Left forelimb (tissue), 1 donor: Measurements from ENCODE around the gene DACH1.

Source experiments
- DNase-seq: peaks from one replicate; pipeline ENCODE4 v3.0.0-alpha.2; 2018; ENCODE audit warnings: low spot score

The DACH1 gene

DNA sequence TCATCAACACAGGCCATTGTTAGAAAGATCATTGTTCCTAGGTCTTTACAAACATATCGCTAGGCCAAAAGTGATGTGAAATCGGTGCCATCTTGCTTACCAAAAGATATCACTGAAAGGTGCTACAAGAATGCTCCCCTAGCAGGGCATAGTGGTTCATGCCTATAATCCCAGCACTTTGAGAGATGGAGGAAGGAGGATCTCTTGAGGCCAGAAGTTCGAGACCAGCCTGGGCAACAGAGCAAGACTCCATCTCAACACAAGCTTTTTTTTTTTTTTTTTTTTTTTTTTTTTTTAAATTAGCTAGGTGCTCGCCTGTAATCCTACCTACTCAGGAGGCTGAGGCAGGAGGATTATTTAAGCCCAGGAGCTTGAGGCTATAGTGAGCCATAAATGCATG, 92.1 kb downstream of the DACH1 start:
- no peak for DNase-seq

DNA sequence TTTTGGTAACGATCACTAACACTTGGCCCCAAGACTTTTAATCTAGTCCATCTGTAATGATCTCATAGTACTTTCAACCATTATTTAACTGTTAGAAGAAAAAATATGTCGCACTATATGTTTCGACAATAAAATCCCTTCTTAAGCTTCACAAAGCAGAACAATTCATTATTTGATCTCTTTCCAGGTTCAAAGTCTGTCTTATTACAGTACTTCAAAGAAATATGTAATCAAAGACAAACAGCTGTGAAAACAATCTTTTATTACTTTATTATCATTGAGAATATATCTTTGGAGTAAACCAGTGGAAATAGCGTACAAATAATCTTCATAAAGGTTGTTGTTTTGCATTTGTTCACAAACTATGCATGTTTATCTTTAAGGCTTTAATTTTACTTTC, 93.5 kb downstream of the DACH1 start:
- no peak for DNase-seq

DNA sequence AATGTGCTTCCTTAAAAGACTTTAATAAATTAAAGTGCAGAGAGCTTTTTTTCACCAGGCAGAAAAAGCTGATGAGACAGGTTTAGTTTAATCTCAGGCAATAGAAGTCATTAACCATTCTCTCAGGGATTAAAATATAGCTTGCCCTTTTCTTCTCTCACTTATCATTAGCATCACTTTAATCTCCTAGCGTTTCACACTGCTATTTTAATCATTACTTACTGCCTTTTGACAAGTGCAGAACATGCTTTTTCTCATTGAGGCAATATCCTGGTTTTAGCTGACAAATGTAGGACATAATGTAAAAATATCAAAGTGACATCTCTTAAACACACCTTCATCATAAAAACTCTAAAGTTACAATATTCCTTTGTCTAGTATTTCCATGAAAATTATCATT, 94.6 kb downstream of the DACH1 start:
- no peak for DNase-seq

DNA sequence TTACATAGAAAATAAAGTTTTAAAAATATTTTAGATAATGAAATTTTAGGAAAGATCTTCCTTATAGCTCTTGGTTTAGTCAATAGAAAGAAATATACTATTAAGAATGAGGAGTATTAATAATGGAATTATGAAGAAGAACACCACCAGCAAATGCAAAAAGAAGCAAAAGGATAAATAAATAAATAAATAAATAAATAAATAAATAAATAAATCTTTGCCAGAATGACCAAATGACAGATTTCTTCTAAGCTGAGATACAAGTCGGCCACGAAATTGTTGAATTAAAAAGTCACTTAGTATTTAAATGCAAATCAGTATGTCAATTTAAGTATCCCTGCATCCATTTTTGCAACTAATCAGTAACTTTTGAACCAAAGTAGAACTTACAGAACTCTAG, 95.9 kb downstream of the DACH1 start:
- no peak for DNase-seq

DNA sequence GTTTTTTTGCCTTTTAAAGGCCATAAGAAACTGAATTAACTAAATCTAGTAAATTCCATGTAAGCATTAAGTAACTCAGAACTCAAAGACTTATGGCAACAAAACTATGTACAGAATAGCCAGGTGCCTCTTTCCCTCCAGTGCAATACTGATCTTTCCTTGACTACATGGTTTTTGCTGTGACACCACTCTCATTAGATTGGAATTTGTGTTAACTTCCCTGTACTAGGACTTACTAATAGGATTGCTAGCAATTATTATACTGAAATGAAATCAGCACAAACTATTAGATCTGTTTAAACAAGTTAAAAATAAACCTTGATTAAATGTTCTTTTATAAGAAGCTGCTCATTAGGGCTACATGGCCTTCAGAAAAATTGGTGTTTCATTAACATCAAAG, 96.3 kb downstream of the DACH1 start:
- no peak for DNase-seq

DNA sequence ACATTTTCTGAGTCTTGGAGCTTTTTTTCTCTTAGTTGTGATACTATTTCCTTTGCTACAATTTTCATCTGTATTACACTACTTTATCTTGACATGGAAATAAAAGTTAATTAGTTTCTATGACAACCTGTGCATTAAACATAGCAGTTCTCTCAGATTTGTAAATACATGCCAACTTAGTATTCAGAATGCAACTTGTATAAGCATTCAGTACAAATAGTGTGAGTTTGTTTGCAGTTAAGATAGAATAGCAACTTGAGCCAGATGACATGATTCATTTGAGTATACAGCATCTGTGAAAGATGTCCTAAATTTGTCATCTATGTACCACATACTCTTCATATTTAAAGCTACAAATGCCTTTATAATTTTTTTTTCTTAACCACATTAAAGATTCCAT, 98.1 kb downstream of the DACH1 start:
- DNase-seq: no peak

DNA sequence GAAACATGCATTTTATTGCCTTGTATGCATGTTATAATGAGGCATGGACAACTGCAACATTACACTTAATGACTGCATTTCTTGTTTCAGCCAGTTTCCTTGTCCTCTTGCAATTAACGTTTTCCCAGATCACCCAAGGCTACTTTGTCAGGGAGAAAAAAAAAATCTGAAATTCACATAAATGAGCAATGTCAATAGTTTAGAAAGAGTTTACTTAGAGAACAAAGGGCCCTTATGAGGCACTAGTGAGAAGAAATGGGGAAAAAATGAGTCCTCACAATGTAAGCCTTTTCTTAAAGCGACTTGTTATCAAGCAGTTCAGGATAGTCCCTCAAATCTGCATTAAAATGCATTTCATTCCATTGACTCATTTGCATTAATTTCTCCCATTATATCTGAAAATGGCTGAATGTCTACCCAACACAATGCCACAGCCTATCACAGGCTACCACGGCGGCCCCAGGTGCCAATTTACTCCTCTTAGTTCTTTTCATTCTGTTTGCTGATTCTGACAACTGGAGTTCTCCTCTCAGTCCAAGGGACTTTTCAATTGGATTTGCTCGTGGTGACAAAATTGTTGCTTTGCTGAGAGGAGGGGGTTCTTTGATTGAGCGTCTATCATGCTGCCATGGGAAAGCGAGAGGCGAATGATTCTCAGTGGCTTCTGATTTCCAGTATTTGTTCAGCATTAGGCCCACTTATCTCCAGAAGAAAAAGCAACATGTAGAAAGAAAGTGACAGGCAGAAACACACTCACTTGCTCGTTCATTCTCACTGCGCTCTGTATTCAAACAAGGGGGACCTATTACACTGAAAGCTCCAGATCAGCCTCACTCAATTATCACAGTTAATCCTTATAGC, 107.1 kb downstream of the DACH1 start:
- DNase-seq: no peak

DNA sequence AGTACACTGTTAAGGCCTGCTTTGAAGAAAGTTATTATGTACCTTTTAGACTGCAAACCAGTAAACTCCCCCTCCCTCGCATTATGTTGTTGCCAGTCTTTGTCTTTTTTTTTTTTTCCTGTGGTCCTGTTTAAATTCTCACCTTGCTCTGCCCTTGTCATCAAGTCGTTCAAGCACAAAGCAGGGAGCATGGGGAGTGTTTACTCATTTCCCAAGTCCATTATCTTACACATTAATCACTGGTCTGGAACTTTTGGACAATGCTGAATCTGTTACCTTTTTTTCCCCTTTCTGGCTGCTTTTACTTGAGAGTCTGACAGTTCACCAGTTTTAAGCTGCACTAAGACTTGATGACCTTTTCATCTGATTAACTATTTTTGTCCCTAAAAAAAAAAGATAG, 108.2 kb downstream of the DACH1 start:
- no peak for DNase-seq

DNA sequence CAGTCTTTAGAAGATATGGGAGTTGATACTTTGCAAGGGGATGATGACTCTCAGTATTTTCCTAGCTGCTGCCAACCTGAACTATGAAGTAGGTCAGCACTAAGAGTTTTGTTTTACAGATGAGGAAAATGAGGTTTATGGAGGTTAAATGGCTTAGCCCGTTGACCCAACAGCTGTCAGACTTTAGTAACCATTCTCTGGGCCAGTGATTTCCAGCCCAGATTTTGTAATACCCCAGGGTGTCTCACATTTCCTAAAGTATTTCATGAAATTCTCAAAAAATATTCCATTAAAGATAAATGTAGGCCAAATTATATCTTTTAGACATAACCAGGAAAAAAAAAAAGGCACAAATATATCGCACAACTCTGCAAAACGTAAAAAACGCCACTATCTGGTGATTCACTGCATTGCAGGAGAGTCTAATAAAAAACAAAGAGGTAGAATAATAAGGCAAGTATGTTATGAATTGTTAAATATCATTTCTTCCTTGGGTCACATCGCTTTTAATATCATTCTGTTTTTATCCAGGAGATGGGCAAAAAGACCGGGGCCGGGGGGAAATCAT, 112.5 kb downstream of the DACH1 start:
- no peak for DNase-seq

DNA sequence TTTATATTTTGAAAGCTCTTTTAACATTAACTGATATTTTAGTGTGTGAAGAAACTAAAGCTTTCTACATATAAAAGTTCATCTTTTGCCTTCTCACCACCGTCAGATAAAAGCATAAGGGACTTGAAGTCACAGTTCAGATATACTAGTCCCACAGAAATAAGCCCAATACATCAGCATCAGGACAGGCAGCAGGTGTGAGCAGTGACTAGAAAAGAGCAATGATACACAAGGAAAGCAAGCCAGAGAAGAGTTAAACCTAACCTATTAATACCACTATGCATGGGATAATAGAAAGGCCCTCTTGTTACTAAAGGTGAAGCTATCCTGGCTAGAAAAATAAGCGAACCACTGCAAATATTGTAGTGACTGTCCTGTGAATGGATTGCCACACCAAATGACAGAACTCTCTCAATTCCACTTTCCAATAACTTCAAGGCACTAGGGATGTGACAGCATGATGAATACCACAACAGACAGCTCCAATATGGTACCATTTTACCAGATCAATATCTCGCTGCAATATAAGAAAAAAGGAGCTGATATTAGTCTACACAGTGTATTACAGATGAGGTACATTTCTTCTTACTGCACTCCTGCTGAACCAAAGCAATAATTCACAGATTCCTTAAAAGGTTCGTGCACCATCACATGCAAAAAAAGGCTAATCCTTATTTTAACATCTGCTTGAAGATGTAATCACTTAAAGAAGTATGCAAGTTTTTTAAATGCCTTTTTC, 114.1 kb downstream of the DACH1 start:
- DNase-seq: no peak

DNA sequence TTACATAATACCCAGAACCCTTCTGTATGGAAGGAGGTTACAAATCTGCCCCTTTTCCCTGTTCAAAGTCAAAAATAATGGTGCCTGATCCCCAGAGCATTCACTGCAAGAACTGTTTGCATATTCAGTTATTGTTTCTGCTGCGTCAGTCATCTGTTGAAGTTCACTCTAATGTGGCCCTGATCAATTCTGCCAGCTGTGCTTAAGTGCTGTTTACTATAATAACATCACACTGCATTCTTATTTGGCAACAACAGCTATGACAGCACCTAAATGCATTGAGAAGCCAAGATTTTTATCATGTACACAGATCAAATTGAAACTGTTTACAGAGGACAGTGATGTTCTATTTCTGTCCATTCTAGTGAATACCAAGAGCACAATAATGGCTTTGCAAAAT, 115.9 kb downstream of the DACH1 start:
- DNase-seq: no peak

DNA sequence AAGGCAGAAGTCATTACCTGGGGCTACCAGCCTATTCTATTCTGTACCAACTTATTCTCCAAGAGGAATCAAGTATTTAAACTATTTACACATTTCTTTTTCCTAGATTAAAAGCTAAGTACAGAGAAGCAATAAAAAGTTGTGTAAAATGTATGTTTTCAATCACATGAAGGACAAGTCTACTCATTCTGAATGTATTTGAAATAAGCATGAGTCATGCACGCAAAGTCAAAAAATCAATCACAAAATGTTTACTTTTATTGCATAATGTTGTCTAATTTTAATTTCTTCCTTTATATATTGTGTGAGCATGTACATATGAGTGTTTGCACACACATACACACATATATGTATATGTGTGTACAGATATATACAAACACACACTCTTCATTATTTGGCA, 136.7 kb downstream of the DACH1 start:
- no peak for DNase-seq

DNA sequence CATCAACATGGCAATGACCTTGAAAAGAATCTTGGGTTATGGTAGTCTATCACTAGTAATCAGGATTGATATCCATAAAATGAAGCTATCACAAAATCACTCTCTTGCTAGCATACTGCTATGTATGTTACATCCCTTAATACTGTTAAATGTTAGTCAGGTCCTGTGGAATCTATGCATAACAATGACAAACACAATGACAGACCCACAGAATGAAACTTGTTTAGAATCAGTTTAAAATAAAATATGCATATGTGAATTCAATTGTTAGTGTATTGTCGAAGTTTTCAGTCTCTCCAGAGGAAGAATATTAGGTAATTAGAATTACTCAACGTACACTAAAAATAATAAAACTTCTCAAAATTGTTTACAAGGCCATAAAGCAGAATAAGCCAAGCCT, 137.6 kb downstream of the DACH1 start:
- DNase-seq: no peak

DNA sequence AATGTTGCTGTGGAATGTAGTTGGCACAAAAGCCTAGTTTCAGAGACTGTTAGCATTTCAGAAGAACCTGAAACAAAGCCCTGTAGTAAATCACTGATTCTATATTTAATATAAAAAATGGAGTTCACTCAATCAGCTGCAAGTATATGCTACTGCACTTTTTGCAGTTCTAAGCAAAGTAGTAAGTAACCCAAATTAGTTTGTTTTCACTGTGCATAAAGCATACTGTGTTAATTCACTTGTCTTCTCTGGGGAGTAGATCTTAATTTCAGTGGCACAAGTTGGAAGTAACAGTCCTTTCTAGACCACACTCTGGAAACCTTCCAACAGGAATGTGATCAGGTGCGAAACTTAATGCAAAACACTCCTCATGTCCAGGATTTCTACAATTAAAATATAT, 139.3 kb downstream of the DACH1 start:
- DNase-seq: no peak

DNA sequence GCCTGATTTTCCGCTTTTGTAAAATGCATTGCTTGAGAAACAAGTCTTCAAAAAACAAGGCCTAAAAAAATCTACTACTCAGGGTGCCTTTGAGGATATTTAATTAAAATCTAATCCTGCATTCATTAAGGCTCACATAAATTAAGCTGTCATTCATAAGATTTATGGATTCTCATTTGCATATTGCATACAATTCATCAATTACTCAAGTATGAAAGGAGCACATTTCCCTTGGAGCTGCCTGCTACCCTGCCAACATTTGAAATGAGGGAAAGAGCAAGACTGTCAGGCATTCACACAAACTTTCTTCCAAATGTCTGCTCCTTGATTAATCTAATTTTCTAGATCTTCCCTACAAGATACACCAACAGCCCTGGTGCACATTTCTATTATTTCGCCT, 140.0 kb downstream of the DACH1 start:
- no peak for DNase-seq

DNA sequence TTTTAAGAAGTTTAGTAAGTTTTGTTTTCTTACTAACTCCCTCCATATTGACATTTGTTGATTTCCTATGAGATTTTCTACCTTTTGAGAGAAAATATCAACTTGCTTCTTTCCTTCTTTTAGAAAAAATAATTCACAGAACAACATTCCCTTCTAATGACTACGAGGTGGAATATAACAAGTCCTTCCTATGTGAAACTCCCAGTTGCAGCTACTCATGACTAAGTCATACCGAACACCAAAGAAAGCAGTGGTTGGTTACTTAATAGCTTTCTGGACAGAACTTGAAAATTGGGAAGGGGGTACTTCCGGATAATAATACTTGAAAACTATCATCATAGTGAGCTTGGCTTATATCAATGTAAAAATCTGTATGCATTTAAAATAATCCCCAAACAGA, 144.8 kb downstream of the DACH1 start:
- no peak for DNase-seq

DNA sequence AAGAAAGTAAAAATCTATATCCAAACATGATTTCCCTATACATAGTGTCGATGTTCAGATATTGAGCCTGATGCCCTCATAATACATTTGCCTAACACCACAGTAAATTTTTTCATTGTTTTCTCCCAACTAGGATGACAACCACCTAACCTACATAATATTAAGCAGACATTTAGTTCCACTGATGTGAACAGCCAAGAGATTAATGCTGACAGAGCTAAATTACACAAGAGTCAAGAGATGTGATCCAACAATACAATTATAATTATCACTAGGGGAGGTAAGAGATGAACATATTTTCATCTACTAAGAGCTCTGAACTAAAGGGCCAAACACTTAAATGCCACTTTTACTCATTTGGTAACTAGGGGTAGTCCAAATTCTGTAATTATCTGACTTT, 145.9 kb downstream of the DACH1 start:
- no peak for DNase-seq

DNA sequence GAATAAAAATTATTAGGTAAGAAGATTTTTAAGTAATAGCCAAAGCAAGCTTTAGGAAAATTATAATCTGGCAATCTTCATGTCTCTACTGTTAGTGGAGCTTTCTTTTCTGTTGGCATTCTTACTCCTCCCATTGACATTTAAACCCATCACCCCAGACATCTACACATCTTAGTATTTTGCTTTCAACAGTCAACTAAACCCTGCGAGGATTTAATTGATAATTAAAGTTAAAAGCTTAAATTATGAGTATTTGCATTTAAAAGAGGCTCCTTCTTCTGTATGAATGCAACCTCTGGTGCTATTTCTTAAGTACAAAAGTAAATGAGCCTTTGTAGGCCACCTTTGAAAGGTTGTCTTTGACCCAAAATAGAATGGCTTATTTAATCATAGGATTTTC, 148.1 kb downstream of the DACH1 start:
- DNase-seq: no peak

DNA sequence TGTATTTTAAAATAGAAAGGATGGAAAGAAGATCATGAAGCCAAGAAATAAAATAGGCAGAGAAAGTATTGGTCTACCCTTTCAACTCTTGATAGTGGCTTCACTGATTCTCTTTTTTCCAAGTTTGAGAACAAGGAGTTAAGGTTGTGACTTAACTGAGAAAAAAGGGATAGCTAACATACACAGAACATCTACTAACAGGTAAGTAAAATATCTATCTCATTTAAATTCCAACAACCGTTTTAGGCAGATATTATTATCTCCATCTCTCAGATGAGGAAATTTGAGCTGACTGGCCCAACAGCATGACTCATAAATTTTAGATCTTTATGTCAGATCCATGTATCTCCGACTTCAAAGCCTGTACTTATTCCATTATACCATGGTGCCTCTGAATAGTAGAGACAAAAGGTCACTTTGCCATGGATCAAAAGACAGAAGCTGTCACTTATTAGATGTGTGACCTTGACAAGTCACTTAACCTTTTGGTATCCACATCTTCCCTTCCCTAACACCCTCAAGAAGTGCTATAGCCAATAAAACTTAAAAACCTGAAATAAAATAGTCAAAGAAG, 152.1 kb downstream of the DACH1 start:
- DNase-seq: no peak

DNA sequence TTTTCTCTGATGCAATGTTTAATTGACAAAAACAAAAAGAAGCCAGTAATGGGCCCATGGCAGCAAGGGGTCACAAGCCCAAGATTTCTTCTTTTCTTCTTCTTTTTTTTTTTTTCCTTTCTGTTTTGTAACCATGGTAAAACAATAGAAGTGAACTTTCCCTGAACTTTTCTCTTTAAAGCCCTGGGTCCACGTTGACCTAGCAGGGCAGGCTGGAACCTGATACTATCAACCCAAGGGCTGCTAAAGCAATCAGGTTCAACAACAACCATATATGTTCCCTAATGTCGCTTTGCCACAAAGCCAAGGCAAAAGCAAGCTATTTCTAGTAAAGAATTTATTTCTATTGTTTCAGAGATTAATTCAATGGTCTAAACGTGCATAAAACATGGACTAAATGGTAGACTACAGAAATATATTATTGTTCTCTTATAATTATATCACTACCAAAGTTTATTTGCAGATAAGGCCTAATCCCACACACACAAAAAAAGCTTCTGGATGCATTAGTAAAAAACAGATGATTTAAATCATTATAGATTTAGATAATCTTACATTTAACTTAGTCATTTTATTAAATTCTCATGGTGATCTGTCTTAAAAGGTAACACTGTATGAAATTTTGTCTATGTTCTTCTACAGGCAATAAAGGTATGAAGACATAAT, 153.9 kb downstream of the DACH1 start:
- no peak for DNase-seq

DNA sequence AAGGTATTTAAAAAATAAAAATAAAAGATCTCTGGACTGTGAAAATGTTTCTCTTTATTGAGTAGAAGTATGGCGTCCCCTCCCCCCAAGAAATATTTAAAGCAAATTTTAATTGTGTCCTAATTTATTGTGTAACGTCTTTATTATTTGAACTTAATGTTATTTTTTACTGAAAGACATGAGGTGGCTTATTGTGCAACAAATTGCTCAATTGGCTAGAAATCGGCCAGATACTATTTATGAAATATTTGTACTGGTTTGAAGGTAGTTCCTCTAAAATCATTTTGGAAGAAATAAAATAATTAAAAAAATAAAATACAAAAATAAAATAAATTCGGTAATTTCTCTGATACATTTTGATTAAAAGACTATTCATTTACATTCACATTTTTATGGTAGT, 162.3 kb downstream of the DACH1 start:
- no peak for DNase-seq

DNA sequence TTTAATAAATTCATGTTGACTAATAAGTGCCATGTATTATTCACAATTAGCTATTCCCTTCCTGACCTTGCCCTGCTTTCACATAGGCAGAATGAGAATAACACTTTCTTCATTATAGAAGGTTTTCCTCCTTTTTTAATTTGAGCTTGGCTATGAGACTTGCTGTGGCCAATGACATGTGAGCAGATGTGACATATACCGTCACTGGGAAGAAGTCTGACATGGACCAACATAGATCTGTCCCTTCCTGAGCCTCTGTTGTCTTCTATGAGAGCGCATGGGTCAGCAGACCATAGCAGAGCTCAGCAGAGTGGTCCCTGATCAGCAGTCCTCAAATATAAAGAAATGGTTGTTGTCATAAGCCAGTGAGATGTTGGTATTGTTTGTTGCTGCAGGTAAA, 163.9 kb downstream of the DACH1 start:
- no peak for DNase-seq
